ENCODE results near the gene FEZ2. TPM values are rescaled to one million over a fixed set of nuclear protein-coding genes. Genes with fewer than 3 reads are reported as not detected.

The FEZ2 gene
- total and polyA plus RNA-seq, 7 donors: 61.5 to 291 (median 179) TPM

DNA sequence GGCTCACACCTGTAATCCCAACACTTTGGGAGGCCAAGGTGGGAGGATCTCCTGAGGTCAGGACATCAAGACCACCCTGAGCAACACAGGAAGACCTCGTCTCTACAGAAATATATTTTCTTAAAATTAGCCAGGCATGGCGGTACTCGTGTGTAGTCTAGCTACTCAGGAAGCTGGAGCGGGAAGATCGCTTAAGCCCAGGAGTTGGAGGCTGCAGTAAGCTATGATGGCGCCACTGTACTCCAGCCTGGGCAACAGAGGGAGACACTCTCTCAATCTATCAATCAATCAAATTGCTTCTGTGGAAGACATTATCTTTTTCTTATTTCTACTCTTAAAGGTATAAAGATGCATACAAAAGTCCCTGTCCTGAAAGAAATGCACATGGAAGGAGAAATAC, 11.3 kb downstream of the FEZ2 start:
- Histone ChIP-seq H3K36me3 (ENCODE audit: insufficient read depth in 1 of 2, low read depth in 1 of 2) (peaks cover 5 to 31% of the 10 kb centered on the region in 2 donors), H3K9me3 (no peaks in the 10 kb centered on the region), H3K27me3 (ENCODE audit: insufficient read depth in 3 of 3, low read length in 2 of 3) (no peaks in the 10 kb centered on the region), H3K27ac (peak overlapping the region; percentile 97), H3K4me1 (peaks cover 88% of the 10 kb centered on the region), H3K4me3 (no peak overlapping the region)
- intact Hi-C loops (cut with DNase I): no loop called here
- TF ChIP-seq, protein P1, sequence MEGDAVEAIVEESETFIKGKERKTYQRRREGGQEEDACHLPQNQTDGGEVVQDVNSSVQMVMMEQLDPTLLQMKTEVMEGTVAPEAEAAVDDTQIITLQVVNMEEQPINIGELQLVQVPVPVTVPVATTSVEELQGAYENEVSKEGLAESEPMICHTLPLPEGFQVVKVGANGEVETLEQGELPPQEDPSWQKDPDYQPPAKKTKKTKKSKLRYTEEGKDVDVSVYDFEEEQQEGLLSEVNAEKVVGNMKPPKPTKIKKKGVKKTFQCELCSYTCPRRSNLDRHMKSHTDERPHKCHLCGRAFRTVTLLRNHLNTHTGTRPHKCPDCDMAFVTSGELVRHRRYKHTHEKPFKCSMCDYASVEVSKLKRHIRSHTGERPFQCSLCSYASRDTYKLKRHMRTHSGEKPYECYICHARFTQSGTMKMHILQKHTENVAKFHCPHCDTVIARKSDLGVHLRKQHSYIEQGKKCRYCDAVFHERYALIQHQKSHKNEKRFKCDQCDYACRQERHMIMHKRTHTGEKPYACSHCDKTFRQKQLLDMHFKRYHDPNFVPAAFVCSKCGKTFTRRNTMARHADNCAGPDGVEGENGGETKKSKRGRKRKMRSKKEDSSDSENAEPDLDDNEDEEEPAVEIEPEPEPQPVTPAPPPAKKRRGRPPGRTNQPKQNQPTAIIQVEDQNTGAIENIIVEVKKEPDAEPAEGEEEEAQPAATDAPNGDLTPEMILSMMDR (IDR thresholded peaks at IDR 0.05): no peak
- DNase-seq (no peak), ATAC-seq (no peak)
- WGBS, 3 donors: 84 to 91% (median 85%) methylated on average over 6 of the region's 6 CpGs

DNA sequence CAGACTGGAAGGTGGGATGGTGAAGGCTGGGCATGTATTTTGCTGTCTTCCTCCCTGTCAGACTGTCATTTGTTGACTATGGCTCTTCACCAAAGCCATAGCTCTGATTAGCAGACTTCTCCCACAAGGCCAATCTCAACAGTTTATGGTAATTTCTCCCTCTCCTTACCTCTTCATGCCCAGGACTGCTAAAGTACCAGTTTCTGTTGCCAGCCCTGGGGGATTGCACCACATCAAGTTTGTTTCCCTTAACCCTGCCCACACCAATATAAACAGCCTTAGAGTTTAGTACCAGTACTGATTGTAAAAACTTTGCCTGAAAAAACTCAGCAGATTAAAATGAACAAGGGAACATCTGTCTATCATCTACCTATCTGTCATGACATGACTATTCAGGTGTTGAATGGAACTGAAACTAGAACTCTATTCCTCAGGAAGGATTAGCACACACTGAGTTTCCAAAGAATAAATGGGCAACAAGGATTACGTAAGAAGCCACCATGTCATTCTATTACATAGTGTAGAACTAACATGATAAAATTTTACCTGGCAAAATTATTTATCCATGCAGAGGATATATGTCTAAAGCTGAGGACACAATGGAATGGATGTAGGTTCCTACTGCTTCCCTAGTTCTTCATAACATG, 13.7 kb downstream of the FEZ2 start:
- DNase-seq: no peak
- ATAC-seq: peak in 3 of 4 donors; percentile 32 to 81 (median 59)
- no peaks in the 10 kb centered on the region for H3K9me3 ChIP-seq
- TF ChIP-seq, protein P1 (IDR thresholded peaks at IDR 0.05): no peak
- no peaks in the 10 kb centered on the region for H3K27me3 ChIP-seq (ENCODE audit: insufficient read depth in 3 of 3, low read length in 2 of 3)
- H3K36me3 ChIP-seq (ENCODE audit: insufficient read depth in 1 of 2, low read depth in 1 of 2): peaks cover 8 to 42% of the 10 kb centered on the region in 2 donors
- peak overlapping the region; percentile 10 for H3K4me3 ChIP-seq
- peaks cover 72% of the 10 kb centered on the region for H3K4me1 ChIP-seq
- H3K27ac ChIP-seq: peak overlapping the region; percentile 97
- 44 to 73% (median 56%) methylated on average over 1 of the region's 1 CpG for WGBS, 3 donors
- intact Hi-C loops (cut with DNase I): no loop called here

DNA sequence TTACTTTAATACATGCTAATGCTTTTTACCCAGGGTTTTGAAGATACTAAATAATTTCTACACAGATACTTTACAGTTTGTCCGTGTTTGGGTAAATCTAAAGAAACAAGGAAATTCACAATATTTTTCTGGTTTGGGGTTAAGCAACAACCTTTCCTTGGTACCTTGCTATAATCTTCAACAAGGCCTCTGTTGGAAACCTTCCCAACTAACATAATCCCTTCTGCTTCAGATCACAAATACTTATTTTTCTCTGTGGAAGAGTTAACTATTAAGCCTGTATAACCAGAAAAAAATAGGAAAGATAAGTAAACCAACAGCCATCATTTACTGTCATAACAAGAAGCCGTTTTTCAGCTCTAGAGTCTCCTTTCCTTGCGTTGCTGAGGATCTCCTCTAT, 15.0 kb downstream of the FEZ2 start:
- Histone ChIP-seq H3K4me1 (peaks cover 63% of the 10 kb centered on the region), H3K27ac (peak overlapping the region; percentile 97), H3K27me3 (ENCODE audit: insufficient read depth in 3 of 3, low read length in 2 of 3) (no peaks in the 10 kb centered on the region), H3K4me3 (peak overlapping the region; percentile 14), H3K36me3 (ENCODE audit: insufficient read depth in 1 of 2, low read depth in 1 of 2) (peaks cover 4 to 48% of the 10 kb centered on the region in 2 donors), H3K9me3 (no peaks in the 10 kb centered on the region)
- intact Hi-C loops (cut with DNase I): no loop called here
- WGBS, 3 donors: 65 to 77% (median 73%) methylated on average over 3 of the region's 3 CpGs
- ATAC-seq: peak in 1 of 4 donors; percentile 3
- TF ChIP-seq, protein P1 (IDR thresholded peaks at IDR 0.05): no peak
- no peak for DNase-seq

DNA sequence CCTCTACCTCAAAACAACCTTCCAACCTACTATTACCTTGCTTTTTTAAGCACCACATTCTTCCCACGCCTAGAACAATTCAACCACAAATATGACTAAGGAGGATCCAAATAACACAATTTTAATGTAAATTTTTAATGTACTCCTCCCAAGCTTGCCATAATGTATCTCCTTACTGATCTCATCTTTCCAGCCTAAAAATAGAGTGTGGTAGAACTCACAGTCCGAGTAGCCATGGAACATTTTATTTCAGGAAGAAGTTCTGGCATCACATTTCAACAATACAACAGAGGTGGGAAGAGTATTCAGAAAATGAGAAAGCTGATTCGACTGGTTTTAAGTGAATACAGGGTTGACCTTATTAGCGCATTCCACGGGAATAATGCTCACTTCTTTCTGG, 15.4 kb downstream of the FEZ2 start:
- peak; percentile 44 to 81 (median 72) for ATAC-seq
- Histone ChIP-seq H3K27ac (peak overlapping the region; percentile 97), H3K4me1 (peaks cover 63% of the 10 kb centered on the region)

More for the DNA sequence above, 15.4 kb downstream of the FEZ2 start:
- TF ChIP-seq, protein P1 (IDR thresholded peaks at IDR 0.05): no peak
- H3K4me3 ChIP-seq: peak overlapping the region; percentile 14
- no peak for DNase-seq
- no peaks in the 10 kb centered on the region for H3K9me3 ChIP-seq
- WGBS, 3 donors: 27 to 50% (median 37%) methylated on average over 5 of the region's 5 CpGs
- intact Hi-C loops (cut with DNase I): no loop called here
- H3K27me3 ChIP-seq (ENCODE audit: insufficient read depth in 3 of 3, low read length in 2 of 3): no peaks in the 10 kb centered on the region
- H3K36me3 ChIP-seq (ENCODE audit: insufficient read depth in 1 of 2, low read depth in 1 of 2): peaks cover 4 to 50% of the 10 kb centered on the region in 2 donors
